ENCODE measurements around the gene ZER1.

- TF ChIP-seq YY1 (IDR thresholded peaks at IDR 0.05; ENCODE audit: insufficient read depth, insufficient read length): no peak
- TF ChIP-seq ZNF274 (IDR thresholded peaks at IDR 0.05; ENCODE audit: low read depth, low read length): no peak
- no peak for TF ChIP-seq SUZ12 (IDR thresholded peaks at IDR 0.05; ENCODE audit: extremely low read depth, insufficient read depth, insufficient read length)
These were observed 13.7 kb upstream of the ZER1 start for GRCh38 chr9:128785427-128785826.

Measured in NT2/D1 (cell line).